ENCODE data around the gene NMBR.

NMBR gene

DNA sequence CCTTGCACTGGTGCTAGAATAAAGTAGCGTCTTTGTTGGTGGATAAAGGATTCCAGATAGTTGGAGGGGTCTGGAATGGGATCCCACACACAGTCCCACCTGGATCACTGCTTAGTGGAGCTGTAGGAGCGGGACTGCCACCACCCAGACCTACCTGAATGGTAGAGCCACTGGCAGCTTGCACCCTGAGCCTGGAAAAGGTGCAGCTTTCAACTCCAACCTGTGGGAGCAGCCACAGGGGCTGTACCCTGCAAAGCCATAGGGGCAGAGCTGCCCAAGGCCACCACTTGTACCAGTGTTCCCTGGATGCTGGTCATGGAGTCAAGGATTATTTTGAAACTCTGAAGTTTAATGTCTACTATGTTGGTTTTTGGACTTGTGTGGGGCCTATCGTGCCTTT lies 27.1 kb upstream of the NMBR start:
- Histone ChIP-seq H3K36me3 (ENCODE audit: control insufficient read depth in 2 of 2, insufficient read depth in 1 of 2, low read length in 2 of 2) (peaks cover 41 to 80% of the 10 kb centered on the region in 2 experiments), H3K4me3 (ENCODE audit: low read depth, low read length) (no peak overlapping the region), H3K4me1 (ENCODE audit: control insufficient read depth, insufficient read depth, low read length) (no peaks in the 10 kb centered on the region), H3K9me3 (ENCODE audit: control insufficient read depth, insufficient read depth, low read depth, low read length) (no peaks in the 10 kb centered on the region; the same call in 1 of the 2 replicates), H3K27ac (ENCODE audit: extremely low read depth, low read depth, low read length) (no peak overlapping the region)
- TF ChIP-seq ZXDB (tag by site-specific recombination; IDR thresholded peaks at IDR 0.05) (no peak), ZNF239 (tag by site-specific recombination; IDR thresholded peaks at IDR 0.05) (no peak), KLF7 (tag by site-specific recombination; IDR thresholded peaks at IDR 0.05; ENCODE audit: borderline replicate concordance) (no peak), KLF8 (tag by site-specific recombination; IDR thresholded peaks at IDR 0.05) (no peak), ZNF792 (tag by site-specific recombination; IDR thresholded peaks at IDR 0.05) (no peak), ZBTB7A (tag by site-specific recombination; IDR thresholded peaks at IDR 0.05; ENCODE audit: low read depth) (no peak), REPIN1 (tag by site-specific recombination; IDR thresholded peaks at IDR 0.05; ENCODE audit: low read depth) (no peak), ZNF2 (tag by site-specific recombination; IDR thresholded peaks at IDR 0.05) (no peak), EGR2 (tag by site-specific recombination; IDR thresholded peaks at IDR 0.05; ENCODE audit: low read depth) (no peak), ZIC2 (tag by site-specific recombination; IDR thresholded peaks at IDR 0.05) (no peak), SETDB1 (IDR thresholded peaks at IDR 0.05; ENCODE audit: insufficient read length, low read length) (no peak), ZNF549 (tag by site-specific recombination; IDR thresholded peaks at IDR 0.05) (no peak), ZNF37A (tag by site-specific recombination; IDR thresholded peaks at IDR 0.05) (no peak), ZNF76 (tag by site-specific recombination; IDR thresholded peaks at IDR 0.05; ENCODE audit: borderline replicate concordance, low read depth) (no peak), KLF1 (tag by site-specific recombination; IDR thresholded peaks at IDR 0.05) (no peak)
- TF ChIP-seq, protein P1, sequence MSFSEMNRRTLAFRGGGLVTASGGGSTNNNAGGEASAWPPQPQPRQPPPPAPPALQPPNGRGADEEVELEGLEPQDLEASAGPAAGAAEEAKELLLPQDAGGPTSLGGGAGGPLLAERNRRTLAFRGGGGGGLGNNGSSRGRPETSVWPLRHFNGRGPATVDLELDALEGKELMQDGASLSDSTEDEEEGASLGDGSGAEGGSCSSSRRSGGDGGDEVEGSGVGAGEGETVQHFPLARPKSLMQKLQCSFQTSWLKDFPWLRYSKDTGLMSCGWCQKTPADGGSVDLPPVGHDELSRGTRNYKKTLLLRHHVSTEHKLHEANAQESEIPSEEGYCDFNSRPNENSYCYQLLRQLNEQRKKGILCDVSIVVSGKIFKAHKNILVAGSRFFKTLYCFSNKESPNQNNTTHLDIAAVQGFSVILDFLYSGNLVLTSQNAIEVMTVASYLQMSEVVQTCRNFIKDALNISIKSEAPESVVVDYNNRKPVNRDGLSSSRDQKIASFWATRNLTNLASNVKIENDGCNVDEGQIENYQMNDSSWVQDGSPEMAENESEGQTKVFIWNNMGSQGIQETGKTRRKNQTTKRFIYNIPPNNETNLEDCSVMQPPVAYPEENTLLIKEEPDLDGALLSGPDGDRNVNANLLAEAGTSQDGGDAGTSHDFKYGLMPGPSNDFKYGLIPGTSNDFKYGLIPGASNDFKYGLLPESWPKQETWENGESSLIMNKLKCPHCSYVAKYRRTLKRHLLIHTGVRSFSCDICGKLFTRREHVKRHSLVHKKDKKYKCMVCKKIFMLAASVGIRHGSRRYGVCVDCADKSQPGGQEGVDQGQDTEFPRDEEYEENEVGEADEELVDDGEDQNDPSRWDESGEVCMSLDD (tag by site-specific recombination; IDR thresholded peaks at IDR 0.05), result no peak
- ChIA-PET CTCF (interaction anchor here (0.7 kb wide), 1 partner anchor 170 kb away, joined by 4 read pairs; no protein-coding TSS in a partner anchor), POLR2A (no interaction called here)

DNA sequence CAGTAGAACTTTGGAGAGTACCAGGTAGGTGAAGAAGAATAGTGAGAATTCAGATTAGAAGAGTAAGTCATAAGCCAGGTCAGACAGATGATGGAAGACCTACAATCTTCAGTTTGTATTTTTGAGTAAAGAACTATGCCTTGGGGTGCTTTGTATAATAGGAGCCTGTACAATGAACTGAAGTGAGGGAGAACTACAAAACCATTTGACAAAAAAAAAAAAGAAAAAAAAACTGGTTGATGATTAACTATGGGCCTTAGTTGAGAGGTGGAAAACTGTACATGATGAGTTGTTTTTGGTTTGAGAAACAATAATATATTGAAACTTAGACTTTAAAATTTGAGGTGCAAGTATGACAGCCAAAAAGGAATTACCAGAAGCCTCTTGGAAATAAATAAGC lies 25.8 kb upstream of the NMBR start:
- ChIA-PET POLR2A (no interaction called here), CTCF (no interaction called here)
- Histone ChIP-seq H3K4me3 (ENCODE audit: low read depth, low read length) (no peak overlapping the region), H3K9me3 (ENCODE audit: control insufficient read depth, insufficient read depth, low read depth, low read length) (no peaks in the 10 kb centered on the region), H3K36me3 (ENCODE audit: control insufficient read depth in 2 of 2, insufficient read depth in 1 of 2, low read length in 2 of 2) (peaks cover 49 to 78% of the 10 kb centered on the region in 2 experiments), H3K27ac (ENCODE audit: extremely low read depth, low read depth, low read length) (no peak overlapping the region), H3K4me1 (ENCODE audit: control insufficient read depth, insufficient read depth, low read length) (no peaks in the 10 kb centered on the region)
- TF ChIP-seq SCRT1 (tag by site-specific recombination; IDR thresholded peaks at IDR 0.05; ENCODE audit: borderline replicate concordance), result no peak
- TF ChIP-seq, protein P2, sequence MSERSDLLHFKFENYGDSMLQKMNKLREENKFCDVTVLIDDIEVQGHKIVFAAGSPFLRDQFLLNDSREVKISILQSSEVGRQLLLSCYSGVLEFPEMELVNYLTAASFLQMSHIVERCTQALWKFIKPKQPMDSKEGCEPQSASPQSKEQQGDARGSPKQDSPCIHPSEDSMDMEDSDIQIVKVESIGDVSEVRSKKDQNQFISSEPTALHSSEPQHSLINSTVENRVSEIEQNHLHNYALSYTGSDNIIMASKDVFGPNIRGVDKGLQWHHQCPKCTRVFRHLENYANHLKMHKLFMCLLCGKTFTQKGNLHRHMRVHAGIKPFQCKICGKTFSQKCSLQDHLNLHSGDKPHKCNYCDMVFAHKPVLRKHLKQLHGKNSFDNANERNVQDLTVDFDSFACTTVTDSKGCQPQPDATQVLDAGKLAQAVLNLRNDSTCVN (tag by site-specific recombination; optimal IDR thresholded peaks at IDR 0.05), result no peak
- TF ChIP-seq, protein P3, sequence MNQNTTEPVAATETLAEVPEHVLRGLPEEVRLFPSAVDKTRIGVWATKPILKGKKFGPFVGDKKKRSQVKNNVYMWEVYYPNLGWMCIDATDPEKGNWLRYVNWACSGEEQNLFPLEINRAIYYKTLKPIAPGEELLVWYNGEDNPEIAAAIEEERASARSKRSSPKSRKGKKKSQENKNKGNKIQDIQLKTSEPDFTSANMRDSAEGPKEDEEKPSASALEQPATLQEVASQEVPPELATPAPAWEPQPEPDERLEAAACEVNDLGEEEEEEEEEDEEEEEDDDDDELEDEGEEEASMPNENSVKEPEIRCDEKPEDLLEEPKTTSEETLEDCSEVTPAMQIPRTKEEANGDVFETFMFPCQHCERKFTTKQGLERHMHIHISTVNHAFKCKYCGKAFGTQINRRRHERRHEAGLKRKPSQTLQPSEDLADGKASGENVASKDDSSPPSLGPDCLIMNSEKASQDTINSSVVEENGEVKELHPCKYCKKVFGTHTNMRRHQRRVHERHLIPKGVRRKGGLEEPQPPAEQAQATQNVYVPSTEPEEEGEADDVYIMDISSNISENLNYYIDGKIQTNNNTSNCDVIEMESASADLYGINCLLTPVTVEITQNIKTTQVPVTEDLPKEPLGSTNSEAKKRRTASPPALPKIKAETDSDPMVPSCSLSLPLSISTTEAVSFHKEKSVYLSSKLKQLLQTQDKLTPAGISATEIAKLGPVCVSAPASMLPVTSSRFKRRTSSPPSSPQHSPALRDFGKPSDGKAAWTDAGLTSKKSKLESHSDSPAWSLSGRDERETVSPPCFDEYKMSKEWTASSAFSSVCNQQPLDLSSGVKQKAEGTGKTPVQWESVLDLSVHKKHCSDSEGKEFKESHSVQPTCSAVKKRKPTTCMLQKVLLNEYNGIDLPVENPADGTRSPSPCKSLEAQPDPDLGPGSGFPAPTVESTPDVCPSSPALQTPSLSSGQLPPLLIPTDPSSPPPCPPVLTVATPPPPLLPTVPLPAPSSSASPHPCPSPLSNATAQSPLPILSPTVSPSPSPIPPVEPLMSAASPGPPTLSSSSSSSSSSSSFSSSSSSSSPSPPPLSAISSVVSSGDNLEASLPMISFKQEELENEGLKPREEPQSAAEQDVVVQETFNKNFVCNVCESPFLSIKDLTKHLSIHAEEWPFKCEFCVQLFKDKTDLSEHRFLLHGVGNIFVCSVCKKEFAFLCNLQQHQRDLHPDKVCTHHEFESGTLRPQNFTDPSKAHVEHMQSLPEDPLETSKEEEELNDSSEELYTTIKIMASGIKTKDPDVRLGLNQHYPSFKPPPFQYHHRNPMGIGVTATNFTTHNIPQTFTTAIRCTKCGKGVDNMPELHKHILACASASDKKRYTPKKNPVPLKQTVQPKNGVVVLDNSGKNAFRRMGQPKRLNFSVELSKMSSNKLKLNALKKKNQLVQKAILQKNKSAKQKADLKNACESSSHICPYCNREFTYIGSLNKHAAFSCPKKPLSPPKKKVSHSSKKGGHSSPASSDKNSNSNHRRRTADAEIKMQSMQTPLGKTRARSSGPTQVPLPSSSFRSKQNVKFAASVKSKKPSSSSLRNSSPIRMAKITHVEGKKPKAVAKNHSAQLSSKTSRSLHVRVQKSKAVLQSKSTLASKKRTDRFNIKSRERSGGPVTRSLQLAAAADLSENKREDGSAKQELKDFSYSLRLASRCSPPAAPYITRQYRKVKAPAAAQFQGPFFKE (tag by site-specific recombination; IDR thresholded peaks at IDR 0.05; ENCODE audit: borderline replicate concordance), result no peak
- TF ChIP-seq ZNF121 (tag by site-specific recombination; IDR thresholded peaks at IDR 0.05), result no peak
- no peak for TF ChIP-seq ZSCAN23 (tag by site-specific recombination; IDR thresholded peaks at IDR 0.05)
- no peak for TF ChIP-seq TRIM28 (IDR thresholded peaks at IDR 0.05; ENCODE audit: borderline replicate concordance, low read length)
- no peak for TF ChIP-seq GLI2 (tag by site-specific recombination; IDR thresholded peaks at IDR 0.05; ENCODE audit: borderline replicate concordance, low read depth)
- no peak for TF ChIP-seq KLF1 (tag by site-specific recombination; IDR thresholded peaks at IDR 0.05)
- TF ChIP-seq, protein P4, sequence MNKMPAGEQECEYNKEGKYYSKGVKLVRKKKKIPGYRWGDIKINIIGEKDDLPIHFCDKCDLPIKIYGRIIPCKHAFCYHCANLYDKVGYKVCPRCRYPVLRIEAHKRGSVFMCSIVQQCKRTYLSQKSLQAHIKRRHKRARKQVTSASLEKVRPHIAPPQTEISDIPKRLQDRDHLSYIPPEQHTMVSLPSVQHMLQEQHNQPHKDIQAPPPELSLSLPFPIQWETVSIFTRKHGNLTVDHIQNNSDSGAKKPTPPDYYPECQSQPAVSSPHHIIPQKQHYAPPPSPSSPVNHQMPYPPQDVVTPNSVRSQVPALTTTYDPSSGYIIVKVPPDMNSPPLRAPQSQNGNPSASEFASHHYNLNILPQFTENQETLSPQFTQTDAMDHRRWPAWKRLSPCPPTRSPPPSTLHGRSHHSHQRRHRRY (tag by site-specific recombination; IDR thresholded peaks at IDR 0.05), result no peak
- no peak for TF ChIP-seq OSR2 (tag by site-specific recombination; IDR thresholded peaks at IDR 0.05)
